ENCODE data around the gene CREB3L2. TPM values are rescaled to one million over a fixed set of nuclear protein-coding genes. Genes with fewer than 3 reads are reported as not detected.

The CREB3L2 gene
- total and polyA plus RNA-seq, 2 of the 8 experiments (the other 6 are each of a cell fraction or from before 2014, with no cell fraction given) = 14.4 to 48.3 TPM

DNA sequence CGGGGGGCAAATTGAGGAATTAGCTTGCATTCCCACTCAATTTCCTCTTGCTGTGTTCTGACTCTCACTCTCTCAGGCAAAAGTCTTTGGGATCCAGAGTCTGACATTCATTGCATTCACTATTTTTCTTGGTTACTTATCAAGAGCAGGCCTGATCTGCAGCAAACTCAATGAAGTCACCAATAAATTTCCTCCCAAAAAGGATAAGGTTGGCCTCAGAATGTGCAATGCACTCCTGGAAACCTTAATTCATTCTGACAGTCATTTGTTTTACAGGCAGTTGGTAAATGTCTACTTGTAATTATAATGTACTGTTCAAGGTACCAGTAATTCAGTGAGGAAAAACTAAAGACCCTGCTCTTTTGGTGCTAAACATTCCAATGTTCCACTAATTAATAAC, 148.8 kb downstream of the CREB3L2 start:
- H3K9ac ChIP-seq (replicated peaks in 1 of 4; ENCODE audit: extremely low read depth in 1 of 4, low read depth in 3 of 4, low read length in 3 of 4) = no peak overlapping the region
- H3K36me3 ChIP-seq (ENCODE audit: control insufficient read depth in 2 of 4, insufficient read depth in 4 of 4, low read length in 3 of 4) = no peaks in the 10 kb centered on the region
- H3K27ac ChIP-seq (ENCODE audit: low read depth, low read length) = no peak overlapping the region
- no peaks in the 10 kb centered on the region for H4K20me1 ChIP-seq (replicated peaks in 1 of 2; ENCODE audit: control insufficient read depth in 1 of 2, insufficient read depth in 2 of 2, low read length in 2 of 2)
- CTCF ChIA-PET (ENCODE audit: partially characterized antibody) = interaction anchor here (0.9 kb wide), 1 partner anchor 197 kb away, joined by 3 read pairs; no protein-coding TSS in a partner anchor
- no peak overlapping the region for H2AFZ ChIP-seq (ENCODE audit: low read length)
- no peaks in the 10 kb centered on the region for H3K4me1 ChIP-seq (replicated peaks in 1 of 4; ENCODE audit: control insufficient read depth in 3 of 4, insufficient read depth in 4 of 4, low read length in 3 of 4)
- H2BK20ac ChIP-seq (ENCODE audit: low read length) = no peak overlapping the region
- peaks cover 5 to 13% (median 7%) of the 10 kb centered on the region in 4 experiments for H3K27me3 ChIP-seq (replicated peaks in 1 of 4; ENCODE audit: control insufficient read depth in 3 of 4, extremely low read depth in 1 of 4, insufficient read depth in 3 of 4, low read length in 3 of 4)
- H3K4ac ChIP-seq (replicated peaks; ENCODE audit: insufficient read length, low read depth, low read length) = no peak overlapping the region
- H3K79me1 ChIP-seq (ENCODE audit: low read depth, low read length) = no peaks in the 10 kb centered on the region
- no peak overlapping the region for H3K14ac ChIP-seq (ENCODE audit: insufficient read length)
- no peak overlapping the region for H4K91ac ChIP-seq (replicated peaks; ENCODE audit: insufficient read length, low read length)
- 91% methylated on average over 1 of the region's 1 CpG; no CpG with 5 or more reads in 1 of the 2 experiments for WGBS, 2 experiments (ENCODE audit: extremely low coverage in 1 of 2, insufficient coverage in 1 of 2, insufficient read length in 1 of 2, insufficient replicate concordance in 2 of 2, low coverage in 1 of 2, low lambda C conversion rate in 2 of 2, missing lambda C conversion rate in 1 of 2)
- no peaks in the 10 kb centered on the region for H3K9me3 ChIP-seq (ENCODE audit: insufficient read depth in 2 of 2, low read depth in 1 of 2, low read length in 1 of 2)
- H3K23me2 ChIP-seq (ENCODE audit: low read depth, low read length) = no peaks in the 10 kb centered on the region
- DNase-seq (ENCODE audit: low read depth in 1 of 2, low spot score in 2 of 2) = no peak
- H3K23ac ChIP-seq (ENCODE audit: insufficient read length) = no peak overlapping the region
- FAIRE-seq = no peak
- H2AK5ac ChIP-seq (ENCODE audit: low read depth, low read length) = no peak overlapping the region
- no peak overlapping the region for H2BK5ac ChIP-seq (ENCODE audit: low read depth, low read length)
- POLR2A ChIA-PET (ENCODE audit: partially characterized antibody) = interaction anchor here (0.9 to 1.0 kb wide), 2 partner anchors 10 to 22 kb away, joined by 3 read pairs; no protein-coding TSS in a partner anchor
- no peak overlapping the region for H2BK12ac ChIP-seq (ENCODE audit: low read depth, low read length)
- H2BK120ac ChIP-seq (replicated peaks; ENCODE audit: low read depth, low read length) = no peak overlapping the region
- no peak overlapping the region for H2BK15ac ChIP-seq (ENCODE audit: low read length)
- H3K79me2 ChIP-seq (ENCODE audit: control insufficient read depth in 1 of 2, insufficient read depth in 2 of 2, low read length in 2 of 2) = no peaks in the 10 kb centered on the region
- H3K18ac ChIP-seq (ENCODE audit: extremely low read depth, low read length) = no peak overlapping the region
- no peak overlapping the region for H4K5ac ChIP-seq (ENCODE audit: insufficient read length, low read depth, low read length)
- no peak overlapping the region for H3K4me3 ChIP-seq (ENCODE audit: extremely low read depth in 1 of 4, insufficient read depth in 2 of 4, low read depth in 3 of 4, low read length in 4 of 4)
- H4K8ac ChIP-seq (ENCODE audit: extremely low read depth, insufficient read depth, low read length) = no peak overlapping the region
- no peak for TF ChIP-seq POLR2AphosphoS5 (IDR thresholded peaks at IDR 0.05; ENCODE audit: low read depth, low read length)
- no peak for TF ChIP-seq GTF2F1 (IDR thresholded peaks at IDR 0.05; ENCODE audit: borderline replicate concordance, low read depth, low read length)
- TF ChIP-seq CHD1 (IDR thresholded peaks at IDR 0.05; ENCODE audit: low read depth, low read length) = no peak
- no peak for TF ChIP-seq HDAC2 (IDR thresholded peaks at IDR 0.05; ENCODE audit: borderline replicate concordance in 1 of 2, low read depth in 2 of 2, low read length in 2 of 2)
- no peak for TF ChIP-seq TAF7 (optimal IDR thresholded peaks at IDR 0.05; ENCODE audit: borderline replicate concordance, low read depth, low read length)
- no peak for TF ChIP-seq KDM4A (IDR thresholded peaks at IDR 0.05; ENCODE audit: low read depth, low read length, severe bottlenecking)
- H3K4me2 ChIP-seq (ENCODE audit: insufficient read depth in 1 of 2, low read depth in 2 of 2, low read length in 2 of 2) = no peak overlapping the region
- no peak overlapping the region for H3K56ac ChIP-seq (replicated peaks; ENCODE audit: insufficient read length, low read depth, low read length)
